ENCODE results near the gene CYGB. TPM values are rescaled to one million over a fixed set of nuclear protein-coding genes. Genes with fewer than 3 reads are reported as not detected.

Gene CYGB
- total and polyA plus RNA-seq, 2 of the 13 experiments (the other 11 are each of a cell fraction or from before 2014, with no cell fraction given) = 18.9 to 27.1 TPM

GRCh38 chr17:76542566-76542971, 5.1 kb upstream of the CYGB start:
- Histone ChIP-seq H3K79me2 (ENCODE audit: insufficient read depth, low read length) (peaks cover 12% of the 10 kb centered on the region), H2AFZ (ENCODE audit: low read length) (no peak overlapping the region), H3K9me3 (ENCODE audit: low read length) (no peaks in the 10 kb centered on the region), H3K4me1 (ENCODE audit: insufficient read depth, low read length) (peaks cover 25% of the 10 kb centered on the region), H3K36me3 (replicated peaks in 1 of 2; ENCODE audit: control insufficient read depth in 1 of 2, insufficient read depth in 2 of 2, low read length in 2 of 2) (peaks cover 9 to 12% of the 10 kb centered on the region in 2 experiments; a peak in 4 of 5 replicates), H3K27me3 (ENCODE audit: control insufficient read depth in 1 of 2, insufficient read depth in 2 of 2, low read length in 2 of 2) (no peaks in the 10 kb centered on the region), H3K9ac (ENCODE audit: insufficient read depth, low read depth, low read length) (no peak overlapping the region), H3K27ac (ENCODE audit: extremely low read length, insufficient read depth, low read length) (no peak overlapping the region), H4K20me1 (ENCODE audit: insufficient read depth, low read length) (peaks cover 7% of the 10 kb centered on the region; the same call in 1 of the 2 replicates), H3K4me3 (replicated peaks in 1 of 3; ENCODE audit: insufficient read depth in 1 of 3, low read depth in 2 of 3, low read length in 3 of 3) (no peak overlapping the region), H3K4me2 (ENCODE audit: low read depth, low read length) (no peak overlapping the region)
- in situ Hi-C loops (cut with HindIII; ENCODE audit: extremely low pct_ligation_motif_present, low pct_unique_long_range_greater_than_20kb) = no loop called here
- 93% methylated on average over 10 of the region's 10 CpGs for WGBS (ENCODE audit: low lambda C conversion rate)
- no peak for DNase-seq (ENCODE audit: low spot score)
- CTCF ChIA-PET (ENCODE audit: low intra/inter-chr PET ratio, low total read pairs) = no interaction called here
- no TSS peak for BruUV-seq (replicated peaks)
- intact Hi-C loops (cut with micrococcal nuclease; ENCODE audit: unreplicated experiment) = no loop called here
- no peak for FAIRE-seq
- POLR2A ChIA-PET = interaction anchor here (1.9 kb wide), 1 partner anchor 9 kb away, joined by 8 read pairs; no protein-coding TSS in a partner anchor
- TF ChIP-seq NRL (CRISPR knock-in tag; IDR thresholded peaks at IDR 0.05; ENCODE audit: borderline replicate concordance) (0 out of 2 replicates have a peak, but pooled peaks have one; percentile 16), ZBTB8A (CRISPR knock-in tag; IDR thresholded peaks at IDR 0.05; ENCODE audit: borderline replicate concordance, low read depth) (no peak)
- ATAC-seq = no peak

GRCh38 chr17:76541739-76542454, 4.4 kb upstream of the CYGB start:
- no peak overlapping the region for H3K9ac ChIP-seq (ENCODE audit: insufficient read depth, low read depth, low read length)
- no peak overlapping the region for H3K27ac ChIP-seq (ENCODE audit: extremely low read length, insufficient read depth, low read length)
- H3K36me3 ChIP-seq (replicated peaks in 1 of 2; ENCODE audit: control insufficient read depth in 1 of 2, insufficient read depth in 2 of 2, low read length in 2 of 2) = peaks cover 9 to 12% of the 10 kb centered on the region in 2 experiments; a peak in 4 of 5 replicates
- in situ Hi-C loops (cut with HindIII; ENCODE audit: extremely low pct_ligation_motif_present, low pct_unique_long_range_greater_than_20kb) (no loop called here), intact Hi-C loops (cut with micrococcal nuclease; ENCODE audit: unreplicated experiment) (no loop called here)
- DNase-seq (ENCODE audit: low spot score) = no peak
- ATAC-seq = no peak
- 96% methylated on average over 10 of the region's 10 CpGs for WGBS (ENCODE audit: low lambda C conversion rate)
- H4K20me1 ChIP-seq (ENCODE audit: insufficient read depth, low read length) = peaks cover 1% of the 10 kb centered on the region; the same call in 1 of the 2 replicates
- ChIA-PET CTCF (ENCODE audit: low intra/inter-chr PET ratio, low total read pairs) (no interaction called here), POLR2A (interaction anchor here (0.9 kb wide), 1 partner anchor 9 kb away, joined by 3 read pairs; no protein-coding TSS in a partner anchor)
- peaks cover 6% of the 10 kb centered on the region for H3K79me2 ChIP-seq (ENCODE audit: insufficient read depth, low read length)
- H3K4me3 ChIP-seq (replicated peaks in 1 of 3; ENCODE audit: insufficient read depth in 1 of 3, low read depth in 2 of 3, low read length in 3 of 3) = no peak overlapping the region
- H3K9me3 ChIP-seq (ENCODE audit: low read length) = no peaks in the 10 kb centered on the region
- no TSS peak for BruUV-seq (replicated peaks)
- no peaks in the 10 kb centered on the region for H3K27me3 ChIP-seq (ENCODE audit: control insufficient read depth in 1 of 2, insufficient read depth in 2 of 2, low read length in 2 of 2)
- no peak overlapping the region for H3K4me2 ChIP-seq (ENCODE audit: low read depth, low read length)
- peaks cover 18% of the 10 kb centered on the region for H3K4me1 ChIP-seq (ENCODE audit: insufficient read depth, low read length)
- no peak for FAIRE-seq
- H2AFZ ChIP-seq (ENCODE audit: low read length) = no peak overlapping the region
- TF ChIP-seq, protein P1, sequence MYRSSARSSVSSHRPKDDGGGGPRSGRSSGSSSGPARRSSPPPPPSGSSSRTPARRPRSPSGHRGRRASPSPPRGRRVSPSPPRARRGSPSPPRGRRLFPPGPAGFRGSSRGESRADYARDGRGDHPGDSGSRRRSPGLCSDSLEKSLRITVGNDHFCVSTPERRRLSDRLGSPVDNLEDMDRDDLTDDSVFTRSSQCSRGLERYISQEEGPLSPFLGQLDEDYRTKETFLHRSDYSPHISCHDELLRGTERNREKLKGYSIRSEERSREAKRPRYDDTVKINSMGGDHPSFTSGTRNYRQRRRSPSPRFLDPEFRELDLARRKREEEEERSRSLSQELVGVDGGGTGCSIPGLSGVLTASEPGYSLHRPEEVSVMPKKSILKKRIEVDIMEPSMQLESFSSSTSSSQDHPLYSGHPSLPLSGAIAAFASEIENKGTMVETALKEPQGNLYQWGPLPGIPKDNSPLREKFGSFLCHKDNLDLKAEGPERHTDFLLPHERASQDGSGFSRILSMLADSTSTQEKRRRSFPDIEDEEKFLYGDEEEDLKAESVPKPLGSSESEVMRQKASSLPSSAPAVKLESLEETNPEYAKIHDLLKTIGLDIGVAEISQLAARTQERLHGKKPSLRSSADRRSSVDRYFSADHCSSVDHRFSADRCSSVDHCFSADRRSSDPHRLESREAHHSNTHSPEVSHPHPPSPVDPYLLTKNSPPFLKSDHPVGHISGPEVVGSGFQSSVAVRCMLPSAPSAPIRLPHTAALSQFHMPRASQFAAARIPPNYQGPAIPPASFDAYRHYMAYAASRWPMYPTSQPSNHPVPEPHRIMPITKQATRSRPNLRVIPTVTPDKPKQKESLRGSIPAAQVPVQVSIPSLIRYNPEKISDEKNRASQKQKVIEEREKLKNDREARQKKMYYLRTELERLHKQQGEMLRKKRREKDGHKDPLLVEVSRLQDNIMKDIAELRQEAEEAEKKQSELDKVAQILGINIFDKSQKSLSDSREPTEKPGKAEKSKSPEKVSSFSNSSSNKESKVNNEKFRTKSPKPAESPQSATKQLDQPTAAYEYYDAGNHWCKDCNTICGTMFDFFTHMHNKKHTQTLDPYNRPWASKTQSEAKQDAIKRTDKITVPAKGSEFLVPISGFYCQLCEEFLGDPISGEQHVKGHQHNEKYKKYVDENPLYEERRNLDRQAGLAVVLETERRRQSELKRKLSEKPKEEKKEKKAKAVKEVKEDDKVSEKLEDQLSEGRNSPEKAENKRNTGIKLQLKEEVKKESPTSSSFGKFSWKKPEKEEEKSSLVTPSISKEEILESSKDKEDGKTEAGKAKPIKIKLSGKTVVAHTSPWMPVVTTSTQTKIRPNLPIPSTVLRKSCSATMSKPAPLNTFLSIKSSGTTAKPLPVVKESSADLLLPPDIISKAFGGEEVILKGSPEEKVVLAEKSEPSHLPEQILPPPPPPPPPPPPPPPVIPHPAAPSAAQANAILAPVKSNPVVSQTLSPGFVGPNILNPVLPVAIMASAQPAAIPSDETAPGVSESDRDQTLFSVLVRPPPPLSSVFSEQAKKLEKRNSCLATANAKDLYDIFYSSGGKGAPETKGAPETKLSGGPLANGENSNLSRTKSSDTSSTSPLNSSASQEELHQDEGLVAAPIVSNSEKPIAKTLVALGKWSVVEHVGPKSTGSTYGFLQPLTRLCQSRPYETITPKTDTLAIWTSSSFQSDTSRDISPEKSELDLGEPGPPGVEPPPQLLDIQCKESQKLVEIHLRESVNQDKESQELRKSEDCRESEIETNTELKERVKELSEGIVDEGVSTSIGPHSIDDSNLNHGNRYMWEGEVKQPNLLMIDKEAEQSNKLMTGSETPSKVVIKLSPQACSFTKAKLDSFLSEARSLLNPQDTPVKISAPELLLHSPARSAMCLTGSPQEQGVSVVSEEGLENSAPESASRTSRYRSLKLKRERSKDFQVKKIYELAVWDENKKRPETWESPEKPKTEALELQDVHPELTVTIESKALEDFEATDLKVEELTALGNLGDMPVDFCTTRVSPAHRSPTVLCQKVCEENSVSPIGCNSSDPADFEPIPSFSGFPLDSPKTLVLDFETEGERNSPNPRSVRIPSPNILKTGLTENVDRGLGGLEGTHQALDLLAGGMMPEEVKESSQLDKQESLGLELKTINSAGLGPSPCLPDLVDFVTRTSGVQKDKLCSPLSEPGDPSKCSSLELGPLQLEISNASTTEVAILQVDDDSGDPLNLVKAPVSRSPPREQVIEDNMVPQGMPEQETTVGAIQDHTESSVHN (CRISPR knock-in tag; IDR thresholded peaks at IDR 0.05) = no peak
- TF ChIP-seq RARG (CRISPR knock-in tag; IDR thresholded peaks at IDR 0.05; ENCODE audit: low read depth) (no peak), ZNF138 (CRISPR knock-in tag; IDR thresholded peaks at IDR 0.05; ENCODE audit: low read depth) (no peak)
- TF ChIP-seq, protein P2, sequence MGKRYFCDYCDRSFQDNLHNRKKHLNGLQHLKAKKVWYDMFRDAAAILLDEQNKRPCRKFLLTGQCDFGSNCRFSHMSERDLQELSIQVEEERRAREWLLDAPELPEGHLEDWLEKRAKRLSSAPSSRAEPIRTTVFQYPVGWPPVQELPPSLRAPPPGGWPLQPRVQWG (CRISPR knock-in tag; IDR thresholded peaks at IDR 0.05; ENCODE audit: borderline replicate concordance, low read depth) = no peak
